DMS 273 (cell line): ENCODE measurements around the gene XRCC5.

Experiments used
- DNase-seq: peaks from one replicate; lab custom pipeline; 2025; ENCODE audit not compliant: unreplicated experiment; lab: John Stamatoyannopoulos, UW

XRCC5 gene

GRCh38 chr2:216151313-216152025, 42.3 kb downstream of the XRCC5 start:
- DNase-seq: peak; percentile 22

GRCh38 chr2:216155954-216156353, 46.8 kb downstream of the XRCC5 start:
- DNase-seq: no peak

GRCh38 chr2:216156822-216157221, 47.7 kb downstream of the XRCC5 start:
- no peak for DNase-seq

DNA sequence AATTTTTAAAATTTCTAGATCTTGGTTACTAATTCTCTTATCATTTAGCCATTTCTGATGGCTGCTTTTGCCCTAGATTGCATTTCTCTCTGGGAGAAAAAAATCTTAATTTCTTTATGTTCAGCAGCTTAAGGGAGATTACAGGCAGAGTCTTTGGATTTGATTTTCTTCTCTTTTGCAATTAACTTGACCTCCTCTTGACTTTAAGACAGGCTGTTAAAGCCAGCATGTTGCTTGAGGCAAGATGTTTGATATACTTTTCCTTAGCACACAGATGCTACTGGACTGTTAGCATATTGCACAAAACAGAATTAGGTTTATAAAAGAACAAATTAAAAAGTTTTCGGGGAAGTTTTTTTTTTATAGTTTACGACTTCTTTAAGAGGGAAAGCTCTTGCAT, 50.0 kb downstream of the XRCC5 start:
- DNase-seq: no peak

- DNase-seq: no peak
Observed at GRCh38 chr2:216159646-216160045, 50.5 kb downstream of the XRCC5 start.

GRCh38 chr2:216160786-216161185, 51.6 kb downstream of the XRCC5 start:
- no peak for DNase-seq

DNA sequence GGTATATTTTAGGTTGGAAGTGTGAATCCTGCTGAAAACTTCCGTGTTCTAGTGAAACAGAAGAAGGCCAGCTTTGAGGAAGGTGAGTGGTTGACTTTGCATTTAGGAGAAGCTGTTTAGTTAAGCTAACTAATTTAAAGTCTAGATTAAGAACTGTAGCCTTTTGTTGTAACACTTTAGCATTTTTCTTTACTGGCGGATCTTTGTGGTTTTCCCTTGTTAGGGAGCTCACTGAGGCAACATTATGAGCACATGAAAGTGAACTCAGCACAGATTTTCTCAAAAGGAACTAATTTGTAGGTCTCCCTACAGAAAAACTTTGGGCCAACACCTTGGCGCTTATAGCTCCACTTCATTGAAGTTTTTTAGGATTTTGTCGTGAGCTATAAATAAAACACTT, 52.8 kb downstream of the XRCC5 start:
- no peak for DNase-seq

GRCh38 chr2:216163518-216163917, 54.4 kb downstream of the XRCC5 start:
- no peak for DNase-seq

DNA sequence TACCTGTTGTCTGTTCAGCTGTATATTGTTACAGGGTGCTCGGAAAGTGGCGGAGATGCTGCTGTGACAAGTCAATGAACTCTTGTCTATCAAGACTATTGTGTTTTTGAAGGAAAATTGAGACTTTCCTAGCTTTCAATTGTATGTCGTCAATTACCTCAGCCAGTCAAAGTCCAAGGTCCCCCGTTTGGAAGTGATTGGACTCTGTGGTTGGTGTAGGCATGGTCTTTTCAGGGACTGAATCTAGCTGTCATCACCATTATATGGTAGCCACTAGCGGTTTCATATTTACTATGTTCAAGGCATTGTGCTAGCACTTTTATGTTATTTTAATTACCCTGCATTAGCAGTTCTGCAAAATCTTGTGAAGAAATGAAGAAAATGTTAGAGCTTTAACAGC, 54.9 kb downstream of the XRCC5 start:
- no peak for DNase-seq

GRCh38 chr2:216164576-216164975, 55.4 kb downstream of the XRCC5 start:
- DNase-seq: no peak

- no peak for DNase-seq
Observed at GRCh38 chr2:216165711-216166110, 56.6 kb downstream of the XRCC5 start.

GRCh38 chr2:216169087-216169486, 59.9 kb downstream of the XRCC5 start:
- peak; percentile 13 for DNase-seq

GRCh38 chr2:216170076-216170763, 61.1 kb downstream of the XRCC5 start:
- DNase-seq: no peak

DNA sequence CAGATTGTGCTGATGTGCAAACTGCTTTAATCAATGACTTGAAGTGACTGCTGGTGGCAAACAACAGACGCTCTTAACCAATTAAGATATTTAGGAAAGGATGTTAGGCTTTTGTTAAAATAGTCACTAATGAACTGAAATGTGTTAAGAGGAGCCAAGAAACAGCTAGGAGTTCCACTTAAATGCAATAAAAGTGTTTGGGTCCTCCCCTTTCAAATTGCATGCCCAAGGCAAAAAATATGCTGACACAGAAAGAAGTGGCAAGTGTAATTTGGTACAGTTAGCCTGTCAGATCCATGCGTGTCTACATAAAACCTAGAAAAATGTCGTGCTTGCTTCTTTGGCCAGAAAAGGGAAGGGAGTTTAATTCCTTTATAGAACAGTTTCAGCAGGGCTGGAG, 61.9 kb downstream of the XRCC5 start:
- DNase-seq: no peak

DNA sequence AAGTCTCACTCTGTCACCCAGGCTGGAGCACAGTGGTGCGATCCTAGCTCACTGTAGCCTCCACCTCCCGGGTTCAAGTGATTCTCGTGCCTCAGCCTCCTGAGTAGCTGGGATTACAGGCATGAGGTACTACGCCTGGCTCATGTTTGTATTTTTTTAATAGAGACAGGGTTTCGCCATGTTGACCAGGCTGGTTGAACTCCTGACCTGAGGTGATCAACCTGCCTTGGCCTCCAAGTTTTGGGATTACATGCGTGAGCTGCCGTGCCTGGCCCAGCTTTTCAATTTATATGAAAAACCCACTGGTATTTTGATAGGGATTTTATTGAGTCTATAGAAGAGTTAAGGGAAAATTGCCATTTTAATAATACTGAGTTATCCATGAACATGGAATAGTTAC, 63.3 kb downstream of the XRCC5 start:
- DNase-seq: no peak

- DNase-seq: no peak
Observed at GRCh38 chr2:216179015-216179414, 69.9 kb downstream of the XRCC5 start.

DNA sequence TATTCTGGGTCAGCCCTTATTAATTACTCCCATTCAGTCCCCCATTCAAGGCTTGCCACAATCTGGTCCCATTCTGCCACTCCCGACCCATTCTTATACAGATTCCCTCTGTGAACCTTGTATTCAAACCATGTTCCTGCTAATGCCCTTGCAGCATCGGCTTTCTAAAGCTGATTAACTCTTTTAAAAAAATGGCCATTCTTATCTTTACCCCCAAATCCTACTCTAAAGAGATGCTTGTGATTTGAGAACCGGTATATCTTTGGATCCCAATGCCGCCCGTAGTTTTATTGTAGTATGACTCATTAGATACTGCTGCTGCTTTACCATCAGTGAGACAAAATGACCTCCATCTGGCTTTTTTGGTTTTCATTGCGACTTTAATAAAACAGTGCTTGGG, 72.2 kb downstream of the XRCC5 start:
- DNase-seq: peak; percentile 41

GRCh38 chr2:216181953-216182461, 72.9 kb downstream of the XRCC5 start:
- DNase-seq: no peak

- no peak for DNase-seq
Observed at GRCh38 chr2:216183462-216183861, 74.3 kb downstream of the XRCC5 start.

DNA sequence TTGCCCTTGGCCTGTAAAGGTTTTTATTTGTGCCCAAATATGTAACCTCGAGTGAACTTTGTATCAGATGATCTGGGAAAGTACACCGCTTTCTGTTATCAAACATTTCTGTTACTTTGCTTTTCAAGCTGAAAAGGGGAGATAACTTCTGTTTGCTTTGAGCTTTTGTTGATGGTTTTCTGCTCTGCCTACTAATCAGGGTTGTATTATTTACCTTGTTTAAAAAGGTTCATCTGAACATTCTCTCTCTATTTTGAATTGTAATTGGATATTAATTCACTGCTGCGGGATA, 79.4 kb downstream of the XRCC5 start:
- no peak for DNase-seq

GRCh38 chr2:216188956-216189355, 79.8 kb downstream of the XRCC5 start:
- no peak for DNase-seq

DNA sequence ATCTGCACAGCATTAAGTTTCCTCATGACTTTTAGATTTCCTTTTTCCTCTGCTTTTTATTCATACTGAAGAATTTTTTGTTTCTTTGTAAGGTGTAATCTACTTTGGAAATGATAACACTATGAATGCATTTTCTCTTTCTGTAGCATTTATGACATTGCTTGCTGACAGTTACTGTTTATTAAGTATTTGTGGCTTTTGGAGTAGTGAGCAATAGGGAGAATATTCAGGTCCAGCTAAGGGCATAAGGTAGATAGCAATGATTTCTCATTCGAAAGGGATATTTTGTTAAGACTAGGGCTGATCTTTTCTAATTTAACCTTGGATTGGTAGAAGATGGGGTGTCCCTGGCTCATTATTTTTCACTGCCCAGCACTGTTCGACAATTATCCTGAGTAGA, 80.3 kb downstream of the XRCC5 start:
- DNase-seq: no peak

- DNase-seq: no peak
Observed at GRCh38 chr2:216192181-216192580, 83.0 kb downstream of the XRCC5 start.
